Globus pallidus (tissue), 1 donor: Measurements from ENCODE around the gene LRP1B.

Source experiments
- DNase-seq: peaks from one replicate; pipeline ENCODE4 v3.0.0-alpha.2; 2015; ENCODE audit warnings: low spot score

LRP1B gene

DNA sequence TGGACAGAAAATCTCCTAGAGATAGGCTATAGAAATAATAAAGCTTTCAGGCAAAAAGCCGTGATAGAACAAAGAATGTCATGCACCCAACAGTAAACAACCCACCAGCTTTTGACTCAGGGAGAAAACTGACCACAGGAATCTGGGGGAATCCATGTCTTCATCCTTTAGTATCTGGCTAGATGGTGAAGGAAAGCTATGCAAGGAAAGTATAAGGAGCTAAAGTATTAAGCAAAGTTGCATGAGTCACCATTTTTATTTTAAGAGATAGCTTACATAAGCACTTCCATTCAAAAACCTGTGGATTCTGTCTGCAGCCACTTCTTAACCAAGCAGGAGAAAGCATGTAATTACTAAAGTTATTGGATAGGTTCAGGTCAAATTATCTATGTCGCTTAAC lies 363.8 kb downstream of the LRP1B start:
- no peak for DNase-seq

DNA sequence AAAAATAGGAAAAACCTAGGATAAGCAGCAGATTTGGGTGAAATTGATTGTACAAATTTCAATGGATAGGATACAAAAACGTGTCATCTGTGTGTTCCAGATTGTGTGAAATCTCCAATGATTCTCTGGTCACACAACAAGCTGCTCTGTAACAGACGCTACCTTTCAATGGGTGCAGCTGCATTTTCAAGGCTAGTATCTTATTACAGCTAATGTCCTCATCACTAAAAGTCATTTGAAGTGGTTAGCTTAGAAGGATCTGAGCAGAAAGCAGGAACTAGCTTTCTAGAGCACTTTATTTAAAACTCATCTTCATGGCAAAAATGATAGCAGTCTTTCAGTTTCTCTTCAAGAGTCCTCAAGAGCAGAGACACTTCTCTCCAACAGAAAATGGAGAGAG lies 364.6 kb downstream of the LRP1B start:
- no peak for DNase-seq

DNA sequence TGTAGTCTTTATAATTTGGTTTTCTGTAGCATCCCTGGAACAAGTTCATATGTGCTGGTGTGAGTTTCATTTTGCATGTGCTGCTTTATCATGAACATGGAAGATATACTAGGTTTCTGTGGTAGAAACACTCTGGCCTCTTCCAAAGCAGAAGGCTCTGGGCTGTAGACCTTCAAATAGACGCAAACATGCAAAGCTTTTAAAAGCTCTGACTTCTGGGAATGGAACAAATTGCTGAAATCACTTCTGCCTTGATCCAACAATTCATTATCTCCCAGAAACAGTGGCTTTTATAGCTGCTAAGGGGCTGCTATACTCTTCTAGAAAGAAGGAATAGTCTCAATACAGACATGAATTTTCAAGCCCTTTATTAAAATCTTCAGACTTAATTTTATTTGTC lies 382.2 kb downstream of the LRP1B start:
- DNase-seq = no peak

DNA sequence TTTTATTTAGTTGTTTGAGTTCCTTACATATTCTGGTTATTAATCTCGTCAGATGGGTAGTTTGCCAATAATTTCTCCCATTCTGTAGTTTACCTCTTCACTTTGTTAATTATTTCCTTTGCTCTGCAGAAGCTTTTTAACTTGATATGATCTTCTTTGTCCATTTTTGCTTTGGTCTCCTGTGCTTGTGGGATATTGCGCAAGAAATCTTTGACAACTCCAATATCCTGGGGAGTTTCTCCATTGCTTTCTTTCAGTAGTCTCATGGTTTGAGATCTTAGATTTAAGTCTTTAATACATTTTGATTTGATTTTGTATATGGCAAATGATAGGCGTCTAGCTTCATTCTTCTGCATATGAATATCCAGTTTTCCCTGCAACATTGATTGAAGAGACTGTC lies 389.2 kb downstream of the LRP1B start:
- DNase-seq = no peak

DNA sequence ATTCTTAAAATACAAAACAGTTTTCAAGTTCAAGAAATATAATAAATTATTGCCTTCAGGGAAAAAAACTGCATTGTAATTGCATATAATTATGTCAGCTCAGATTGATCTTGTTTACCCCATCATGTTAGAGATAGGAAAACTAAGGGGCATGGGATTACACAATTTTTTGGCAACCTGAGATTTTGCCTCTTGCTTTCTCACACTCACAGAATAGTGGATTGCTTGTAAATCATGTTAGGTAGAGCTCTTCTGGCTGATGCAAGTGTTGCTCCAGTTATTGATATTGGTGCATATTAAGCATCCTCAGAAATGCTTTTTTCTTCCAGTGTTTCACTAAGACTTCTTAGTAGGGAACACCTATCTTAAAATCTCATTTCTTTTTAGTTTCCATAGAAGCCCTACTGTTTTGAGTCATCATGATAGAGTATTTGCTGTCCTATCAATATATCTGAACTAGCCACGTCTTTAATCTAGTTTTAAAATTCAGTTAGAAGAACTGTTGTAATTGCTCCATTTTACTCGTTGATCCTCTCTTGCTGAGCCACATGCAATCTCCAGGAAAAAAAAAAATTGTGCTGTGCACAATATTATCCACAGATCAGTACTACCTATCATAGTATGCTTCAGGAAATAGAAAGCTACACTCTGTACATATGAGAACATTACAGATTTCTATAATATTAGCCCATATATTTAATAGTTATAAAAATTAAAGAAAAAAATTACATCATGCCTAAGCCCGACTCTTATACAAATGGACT lies 393.1 kb downstream of the LRP1B start:
- DNase-seq = no peak

DNA sequence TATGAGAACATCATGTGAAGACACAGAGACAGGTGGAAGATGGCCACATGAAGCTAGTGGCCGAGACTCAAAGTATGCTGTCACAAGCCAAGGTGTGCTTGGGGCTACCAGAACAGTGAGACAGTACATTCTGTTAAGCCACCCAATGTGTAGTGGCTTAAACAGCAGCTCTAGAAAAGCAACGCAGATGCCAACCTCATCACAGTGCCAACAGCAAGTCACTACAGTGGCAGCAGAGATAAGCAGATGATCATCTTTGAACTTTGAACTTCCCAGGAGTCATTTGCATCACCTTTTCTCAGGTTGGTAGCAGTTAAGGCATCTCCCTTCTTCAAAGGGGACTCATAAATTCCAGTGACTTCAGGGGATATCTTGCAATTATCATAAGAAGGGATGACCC lies 394.4 kb downstream of the LRP1B start:
- DNase-seq = no peak

DNA sequence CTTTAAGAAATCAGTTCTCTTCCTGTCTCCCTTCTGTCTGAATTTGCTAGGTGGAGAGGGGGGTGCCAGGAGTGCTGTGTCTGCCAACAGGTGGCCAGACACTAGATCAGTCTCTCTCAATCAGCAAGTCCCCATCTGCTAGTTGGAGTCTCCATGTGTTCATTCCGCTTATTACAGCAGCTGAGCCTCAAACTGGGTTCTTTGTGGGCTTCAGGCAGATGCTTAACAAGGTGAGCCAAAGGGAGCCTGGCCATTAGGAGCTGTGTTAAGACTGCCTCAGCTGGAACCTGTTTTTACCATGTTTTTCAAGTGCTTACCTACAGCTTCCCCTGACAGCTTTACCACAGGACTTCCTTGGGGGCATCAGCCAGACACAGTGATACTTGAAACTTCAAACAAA lies 401.9 kb downstream of the LRP1B start:
- no peak for DNase-seq

DNA sequence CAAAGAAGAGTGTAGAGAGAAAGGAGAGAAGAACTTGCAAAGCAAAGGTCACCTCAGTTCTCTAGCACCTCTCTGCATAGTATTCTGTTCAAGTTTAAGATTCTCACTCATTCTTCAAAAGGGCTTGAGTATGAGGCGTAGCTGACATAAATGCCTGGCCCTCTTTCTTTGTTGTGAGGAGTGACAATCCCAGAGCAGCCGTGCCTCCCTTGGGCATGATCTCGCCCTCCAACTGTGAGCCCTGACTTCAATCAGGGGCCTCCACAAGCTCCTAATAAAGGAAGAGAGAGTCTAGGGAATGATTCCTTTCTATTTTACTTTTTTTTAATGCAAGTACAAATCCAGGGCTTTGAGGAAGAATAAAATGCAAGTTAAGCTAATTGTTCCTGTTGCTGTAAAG lies 402.7 kb downstream of the LRP1B start:
- DNase-seq = no peak

DNA sequence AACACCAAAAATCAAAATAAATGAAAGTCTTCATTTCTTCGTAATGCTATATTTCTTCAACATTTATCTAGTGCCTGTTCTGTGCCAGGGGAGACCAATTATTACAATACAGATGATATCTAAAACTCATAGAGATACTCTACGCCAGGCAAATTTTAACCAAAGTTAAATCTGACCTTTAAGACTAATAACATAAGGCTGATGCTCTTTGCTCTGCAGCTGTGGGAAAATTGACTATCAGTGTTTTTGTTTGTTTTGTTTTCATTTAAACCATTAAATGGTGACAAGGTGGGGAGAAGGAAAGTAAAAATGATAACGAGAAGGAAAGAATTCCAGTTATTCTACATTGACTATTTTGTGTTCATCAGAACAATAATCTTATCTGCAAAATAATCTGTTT lies 406.4 kb downstream of the LRP1B start:
- no peak for DNase-seq

DNA sequence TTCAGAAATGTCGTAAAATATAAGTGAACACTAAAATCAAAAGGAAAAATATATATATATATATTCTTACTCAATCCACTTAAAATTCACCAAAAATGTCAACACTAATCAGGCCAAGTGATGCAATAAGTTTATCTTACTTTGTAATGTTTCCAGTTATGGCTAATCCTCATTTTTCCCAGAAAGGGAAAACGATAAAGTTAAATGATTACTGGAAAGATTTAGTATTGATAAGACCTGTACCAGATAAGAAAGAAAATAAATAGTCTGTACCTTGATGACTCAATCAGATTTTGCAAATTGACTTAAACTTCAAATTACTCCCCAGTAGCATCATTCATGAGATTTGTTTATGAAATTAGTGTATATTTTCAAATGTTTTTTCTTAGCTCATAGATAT lies 407.0 kb downstream of the LRP1B start:
- no peak for DNase-seq

DNA sequence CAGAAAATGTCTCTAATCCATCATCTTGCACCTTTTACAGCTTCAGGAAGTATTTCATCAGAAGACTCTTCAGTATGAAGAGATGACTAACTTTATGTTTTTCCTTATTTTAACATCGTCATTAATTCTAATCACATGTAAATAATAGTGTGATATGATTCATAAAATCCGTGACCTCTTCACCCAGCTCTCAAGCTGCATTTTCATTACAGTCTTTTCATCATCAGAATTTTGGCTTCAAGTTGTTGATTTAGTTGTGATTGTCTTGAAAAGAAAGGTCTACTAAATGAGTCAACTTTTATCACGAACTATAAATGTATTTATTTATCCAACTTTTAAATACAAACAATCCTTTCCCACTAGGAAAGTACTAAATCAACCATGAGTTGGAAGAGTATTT lies 410.3 kb downstream of the LRP1B start:
- DNase-seq = no peak

DNA sequence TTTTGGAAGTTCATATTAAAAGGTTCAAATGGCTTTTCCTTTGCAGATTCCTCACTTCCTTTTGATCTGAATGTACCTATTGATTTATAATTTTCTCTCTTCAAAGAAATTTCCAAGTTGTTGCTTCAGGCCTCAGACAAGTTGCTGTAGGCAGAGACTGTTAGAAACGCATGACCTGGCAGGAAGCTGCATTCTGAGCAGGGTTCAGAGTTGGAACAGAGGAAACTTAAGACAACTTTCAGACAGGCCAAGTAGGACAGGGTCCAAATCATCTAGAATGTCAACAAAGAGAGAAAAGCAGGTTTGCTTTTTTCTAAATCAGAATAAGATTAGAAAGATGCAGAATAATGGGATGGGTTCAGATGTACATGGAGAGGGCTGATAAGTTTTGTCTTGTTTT lies 416.3 kb downstream of the LRP1B start:
- no peak for DNase-seq

DNA sequence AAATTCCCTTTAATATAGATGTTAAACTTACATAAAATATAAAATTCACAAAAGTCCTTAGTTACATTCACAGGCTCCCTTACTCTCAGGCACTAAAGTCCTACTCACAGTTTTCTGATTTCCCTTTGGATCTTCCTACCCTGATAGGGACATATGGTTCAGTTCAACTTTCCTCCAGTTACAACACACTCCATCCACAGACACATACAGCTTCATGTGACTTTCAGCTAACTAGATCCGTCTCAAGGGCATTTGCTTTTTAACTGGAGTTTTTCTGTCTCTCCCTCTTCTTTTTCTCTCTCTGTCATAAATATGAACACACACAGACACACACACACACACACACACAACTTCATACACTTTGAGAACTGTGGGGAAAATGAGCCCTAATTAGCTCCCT lies 419.2 kb downstream of the LRP1B start:
- no peak for DNase-seq

DNA sequence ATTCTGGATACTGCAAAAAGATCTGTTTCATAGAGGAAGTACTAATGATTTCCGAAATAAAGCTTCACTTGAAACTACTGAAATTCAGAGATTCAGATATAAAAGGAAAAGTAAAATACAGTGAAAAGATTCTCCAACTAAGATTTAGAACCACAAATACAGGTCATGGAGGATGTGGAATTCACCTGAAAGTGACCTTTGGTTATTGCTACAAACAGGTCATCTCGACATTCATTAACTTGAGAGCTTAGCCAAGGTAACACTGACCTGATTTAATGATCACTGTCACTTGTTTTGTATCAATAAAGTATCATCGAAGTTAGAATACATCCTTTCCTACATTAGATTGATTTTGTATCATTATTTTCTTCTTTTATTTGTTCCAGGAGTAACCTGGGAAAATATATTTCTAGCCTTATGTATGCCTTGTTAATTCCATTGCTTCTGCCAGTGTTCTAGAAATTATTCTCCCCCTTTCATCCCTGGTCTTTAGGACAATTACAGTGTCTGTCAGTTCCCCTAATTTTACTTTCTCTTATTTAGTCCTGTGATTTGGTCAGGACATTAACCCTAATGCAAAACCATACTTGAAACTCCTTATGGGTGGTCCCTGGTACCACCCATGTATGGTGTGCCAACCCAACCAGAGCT lies 420.1 kb downstream of the LRP1B start:
- no peak for DNase-seq

DNA sequence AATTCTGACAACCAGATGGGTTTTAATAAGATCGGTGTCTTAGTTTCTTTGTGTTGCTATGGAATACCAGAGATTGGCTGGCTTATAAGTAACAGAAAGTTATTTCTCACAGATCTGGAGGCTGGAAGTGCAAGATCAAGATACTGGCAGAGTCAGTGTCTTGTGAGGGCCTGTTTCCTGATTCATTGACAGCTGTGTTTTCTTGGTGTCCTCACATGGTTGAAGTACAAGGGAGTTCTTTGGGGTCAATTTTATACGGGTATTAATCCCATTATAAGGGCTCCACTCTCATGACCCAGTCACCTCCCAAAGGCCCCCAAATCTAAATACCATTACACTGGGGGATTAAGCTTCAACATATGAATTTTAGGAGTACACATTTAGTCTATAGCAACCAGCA lies 421.1 kb downstream of the LRP1B start:
- no peak for DNase-seq

DNA sequence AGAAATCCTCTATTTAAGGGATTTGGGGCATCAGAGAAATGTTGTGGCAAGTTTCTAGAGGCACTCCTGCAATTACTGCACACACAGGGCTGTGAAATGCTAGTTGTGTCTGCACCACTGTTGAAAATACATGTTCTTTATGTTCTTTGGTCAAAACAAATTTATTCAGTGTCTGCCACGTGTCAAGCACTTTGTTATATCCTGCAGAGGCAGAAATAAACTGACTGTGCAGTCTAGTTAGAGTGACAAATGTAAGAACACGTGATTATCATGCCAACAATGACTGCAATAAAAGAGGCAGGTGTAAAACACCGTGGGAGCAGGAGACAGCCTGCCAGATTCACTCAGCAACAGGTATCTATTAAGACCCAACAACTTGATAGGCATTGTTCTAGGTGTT lies 423.3 kb downstream of the LRP1B start:
- no peak for DNase-seq

DNA sequence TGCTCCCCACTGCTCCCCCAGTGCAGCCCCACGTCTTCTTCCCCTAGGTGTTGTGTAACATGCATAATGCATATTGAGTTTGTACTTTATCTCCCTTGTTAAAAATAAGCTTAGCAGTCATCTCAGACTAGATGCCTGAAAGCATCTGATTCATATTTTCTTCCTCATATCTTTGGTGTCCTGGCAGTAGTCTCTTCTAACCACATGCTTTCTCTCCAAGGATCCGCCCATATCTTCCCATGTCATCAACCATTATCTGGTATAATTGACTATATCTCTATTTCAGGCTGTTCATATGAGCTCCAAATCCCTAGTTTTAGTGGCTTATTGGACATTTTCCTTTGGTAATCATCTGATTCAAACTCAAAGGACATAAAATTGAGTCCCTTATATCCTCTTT lies 426.3 kb downstream of the LRP1B start:
- DNase-seq = no peak

DNA sequence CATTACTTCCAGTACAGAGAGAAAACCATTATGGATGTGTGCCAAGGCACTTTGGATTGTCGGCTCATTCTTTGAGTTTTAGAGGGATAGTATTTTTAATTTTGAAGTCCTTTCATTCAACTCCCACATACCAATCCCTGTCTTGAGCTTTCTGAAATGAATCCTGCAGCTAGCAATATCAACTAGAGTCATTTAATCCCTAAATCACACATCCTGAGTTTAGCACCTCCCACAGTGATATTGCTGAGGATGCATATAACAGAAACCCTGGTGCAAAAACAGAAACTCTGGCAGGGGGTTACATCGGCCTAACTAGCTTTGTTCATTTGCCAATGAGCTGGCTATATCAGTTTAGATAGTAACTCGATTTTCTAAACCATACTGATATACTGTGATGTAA lies 427.3 kb downstream of the LRP1B start:
- no peak for DNase-seq

DNA sequence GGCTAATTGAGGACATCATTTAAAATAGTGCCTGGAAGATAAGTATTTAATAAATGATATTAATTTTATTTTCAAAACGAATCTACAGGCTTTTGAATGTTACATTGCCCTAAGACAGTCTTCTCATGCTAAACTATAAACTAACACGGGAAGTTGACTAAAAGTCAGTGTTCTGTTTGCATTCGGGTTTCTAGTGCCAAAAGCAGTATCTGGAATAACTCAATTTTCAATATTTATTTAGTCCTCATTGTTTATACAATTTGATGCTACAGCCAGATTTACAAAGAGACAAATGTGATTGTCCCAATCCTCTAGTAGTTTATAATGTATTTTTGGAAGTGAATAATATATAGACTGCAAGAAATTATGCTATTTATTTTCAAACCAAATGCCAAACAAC lies 429.2 kb downstream of the LRP1B start:
- DNase-seq = no peak

DNA sequence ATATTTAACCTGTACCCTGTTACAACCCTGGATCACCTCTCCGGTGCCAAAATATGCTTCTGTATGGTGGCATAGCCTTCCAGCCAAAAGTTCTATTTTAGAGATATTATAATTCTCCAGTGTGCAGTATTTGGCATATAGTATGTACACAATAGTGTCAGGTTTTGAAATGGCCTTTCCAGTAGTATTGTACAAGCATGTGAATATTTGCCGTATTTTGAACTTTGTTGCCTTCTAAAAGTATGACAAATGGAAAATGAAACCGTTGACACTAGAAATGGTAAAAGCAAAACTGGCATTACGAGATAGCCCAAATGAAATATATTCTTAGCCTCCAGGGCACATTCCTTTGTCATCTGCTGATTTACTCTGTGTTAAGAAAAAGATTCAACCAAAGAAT lies 431.2 kb downstream of the LRP1B start:
- DNase-seq = no peak

DNA sequence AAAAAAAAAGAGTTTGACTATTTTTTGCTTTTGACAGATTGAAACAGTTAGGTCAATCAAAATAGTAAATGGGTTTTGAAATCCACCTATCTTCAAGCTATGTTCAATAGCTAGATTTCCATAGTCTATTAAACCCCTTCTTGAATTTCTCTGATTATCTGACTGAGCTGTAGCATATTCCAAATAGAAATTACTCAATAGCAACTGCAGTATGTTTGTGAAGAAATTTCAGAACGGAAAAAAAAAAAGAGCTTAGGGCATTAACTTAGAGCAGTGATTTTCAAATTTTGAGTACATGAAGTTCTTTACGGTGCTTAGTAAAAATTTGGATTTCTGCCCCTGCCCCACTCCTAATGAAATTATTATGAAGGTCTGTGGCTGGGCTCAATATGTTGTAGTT lies 432.3 kb downstream of the LRP1B start:
- no peak for DNase-seq

DNA sequence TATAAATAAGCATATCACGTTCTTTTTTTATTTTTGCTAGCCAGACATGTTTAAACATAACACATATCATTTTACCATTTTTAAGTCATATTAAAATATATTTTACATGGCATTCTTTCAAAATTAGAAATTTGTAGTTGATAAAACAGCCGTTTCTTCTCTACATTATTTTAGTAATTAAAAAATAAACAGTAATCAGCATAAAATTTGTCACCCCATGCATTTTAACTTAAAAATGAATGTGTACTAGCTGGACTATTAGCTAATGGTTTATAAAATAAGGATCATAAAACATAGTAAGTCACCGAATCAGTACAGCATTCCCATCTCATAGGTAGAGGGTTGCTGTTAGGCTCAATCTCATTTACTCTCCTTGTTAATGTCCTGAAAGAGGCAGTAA lies 433.8 kb downstream of the LRP1B start:
- no peak for DNase-seq

DNA sequence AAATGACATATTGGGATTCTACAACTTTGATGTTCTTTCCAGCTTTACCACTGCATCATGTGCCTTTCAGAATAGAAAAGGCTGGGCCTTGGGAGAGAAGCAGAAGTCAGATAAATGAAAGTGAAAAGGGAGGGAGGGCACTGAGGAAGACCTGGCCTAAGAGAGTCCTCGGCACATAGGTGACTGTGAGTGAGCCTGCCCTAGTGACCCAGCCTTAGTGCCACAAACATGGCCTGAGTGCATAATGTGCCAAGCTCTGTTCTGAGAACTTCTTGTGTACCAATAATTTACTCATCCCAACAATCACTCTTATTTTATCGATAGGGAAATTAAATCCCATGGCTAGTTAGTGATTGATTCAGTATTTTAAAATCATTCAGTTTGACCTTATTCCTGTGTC lies 436.6 kb downstream of the LRP1B start:
- DNase-seq = no peak

DNA sequence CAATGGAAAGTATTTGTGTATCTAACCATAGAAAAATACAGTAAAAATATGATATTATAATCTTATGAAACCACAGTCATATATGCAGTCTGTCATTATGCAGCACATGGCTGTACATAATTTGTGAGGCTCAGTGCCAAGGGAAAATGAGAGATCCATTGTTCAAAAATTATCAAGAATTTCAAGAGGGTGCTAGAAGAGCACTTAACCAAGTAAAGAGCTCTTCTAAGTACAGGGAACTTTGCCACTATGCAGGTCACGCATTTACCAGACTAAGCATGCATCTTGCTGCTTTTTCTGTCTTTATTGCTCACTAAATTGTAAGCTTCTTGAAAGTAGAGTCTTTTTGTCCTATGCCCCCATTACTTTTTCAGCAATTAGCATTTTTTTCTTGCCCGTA lies 438.0 kb downstream of the LRP1B start:
- DNase-seq = no peak
